Activated CD4-positive, alpha-beta memory T cell treated with anti-CD3 and anti-CD28 coated beads, Interleukin-2, amount 10 ng/mL, durations not matched to agents 7 days and 5 days (primary cell): ENCODE data around the gene UBE2G2. TPM values are rescaled to one million over a fixed set of nuclear protein-coding genes. Genes with fewer than 3 reads are reported as not detected.

Source experiments
- total RNA-seq, 2 experiments: library from RNA; stranded (reverse); gene quantifications; one replicate each; pipeline ENCODE4 v1.2.3, GENCODE V29; 2021

The UBE2G2 gene
- total RNA-seq, 2 experiments from 2014 or later: 70.7 to 74.0 TPM

Other genes with a start within 250 kb of the UBE2G2 start
- gene KRTAP10-3, start 243.0 kb downstream of the UBE2G2 start, total RNA-seq: not detected
- not detected for gene KRTAP10-4, start 228.1 kb downstream of the UBE2G2 start, total RNA-seq
- not detected for gene KRTAP10-5, start 221.2 kb downstream of the UBE2G2 start, total RNA-seq
- gene KRTAP10-6, start 209.3 kb downstream of the UBE2G2 start, total RNA-seq: not detected
- gene KRTAP10-7, start 201.2 kb downstream of the UBE2G2 start, total RNA-seq: not detected
- not detected for gene KRTAP10-8, start 189.7 kb downstream of the UBE2G2 start, total RNA-seq
- not detected for gene KRTAP10-9, start 174.7 kb downstream of the UBE2G2 start, total RNA-seq
- gene KRTAP10-10, start 164.5 kb downstream of the UBE2G2 start, total RNA-seq: not detected
- not detected for gene KRTAP10-11, start 155.4 kb downstream of the UBE2G2 start, total RNA-seq
- not detected for gene KRTAP12-4, start 147.2 kb downstream of the UBE2G2 start, total RNA-seq
- gene KRTAP12-3, start 143.9 kb downstream of the UBE2G2 start, total RNA-seq: not detected
- not detected for gene KRTAP12-2, start 134.9 kb downstream of the UBE2G2 start, total RNA-seq
- gene KRTAP12-1, start 119.7 kb downstream of the UBE2G2 start, total RNA-seq: not detected
- not detected for gene KRTAP10-12, start 104.6 kb downstream of the UBE2G2 start, total RNA-seq
- gene TSPEAR, start 90.2 kb downstream of the UBE2G2 start, total RNA-seq: not detected
- gene SUMO3, start 16.2 kb upstream of the UBE2G2 start, total RNA-seq: 10 to 100 TPM; 86.5 to 89.0 TPM
- gene PTTG1IP, start 71.9 kb upstream of the UBE2G2 start, total RNA-seq: 10 to 100 TPM; 80.3 to 82.6 TPM
- gene ITGB2, start 119.1 kb upstream of the UBE2G2 start, total RNA-seq: 100 to 1,000 TPM; 631 to 642 TPM
- gene SLX9, start 138.2 kb upstream of the UBE2G2 start, total RNA-seq: 10 to 100 TPM; 42.4 to 47.0 TPM